Mammary epithelial cell (primary cell): ENCODE results near the gene YWHAQ.

Source experiments
- EZH2 ChIP-seq: IDR thresholded peaks from 2 replicates; pipeline ENCODE4 v1.6.1; 2012; ENCODE audit warnings: low read length, inconsistent platforms, borderline replicate concordance
- TF ChIP-seq, protein P1 (sequence below), 2 donors: IDR thresholded peaks in 1 of 2; conservative IDR thresholded peaks in 1 of 2; 2 replicates each; pipeline ENCODE4 v1.5.1; 2011 to 2012; ENCODE audit warnings: inconsistent platforms in 2 of 2, low read length in 2 of 2, mild to moderate bottlenecking in 2 of 2, control low read depth in 1 of 2, low read depth in 1 of 2; ENCODE audit not compliant: insufficient read depth in 1 of 2; ENCODE audit errors: extremely low read depth in 1 of 2

- TF ChIP-seq EZH2: no peak
- TF ChIP-seq, protein P1, sequence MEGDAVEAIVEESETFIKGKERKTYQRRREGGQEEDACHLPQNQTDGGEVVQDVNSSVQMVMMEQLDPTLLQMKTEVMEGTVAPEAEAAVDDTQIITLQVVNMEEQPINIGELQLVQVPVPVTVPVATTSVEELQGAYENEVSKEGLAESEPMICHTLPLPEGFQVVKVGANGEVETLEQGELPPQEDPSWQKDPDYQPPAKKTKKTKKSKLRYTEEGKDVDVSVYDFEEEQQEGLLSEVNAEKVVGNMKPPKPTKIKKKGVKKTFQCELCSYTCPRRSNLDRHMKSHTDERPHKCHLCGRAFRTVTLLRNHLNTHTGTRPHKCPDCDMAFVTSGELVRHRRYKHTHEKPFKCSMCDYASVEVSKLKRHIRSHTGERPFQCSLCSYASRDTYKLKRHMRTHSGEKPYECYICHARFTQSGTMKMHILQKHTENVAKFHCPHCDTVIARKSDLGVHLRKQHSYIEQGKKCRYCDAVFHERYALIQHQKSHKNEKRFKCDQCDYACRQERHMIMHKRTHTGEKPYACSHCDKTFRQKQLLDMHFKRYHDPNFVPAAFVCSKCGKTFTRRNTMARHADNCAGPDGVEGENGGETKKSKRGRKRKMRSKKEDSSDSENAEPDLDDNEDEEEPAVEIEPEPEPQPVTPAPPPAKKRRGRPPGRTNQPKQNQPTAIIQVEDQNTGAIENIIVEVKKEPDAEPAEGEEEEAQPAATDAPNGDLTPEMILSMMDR (conservative IDR thresholded peaks at IDR 0.05 in 1 of 2, IDR thresholded peaks at IDR 0.05 in 1 of 2; ENCODE audit: extremely low read depth in 1 of 2, insufficient read depth in 1 of 2, low read depth in 1 of 2, low read length in 2 of 2): no peak
These were observed 95.6 kb downstream of the YWHAQ start for GRCh38 chr2:9535177-9535576.
